Activated naive CD8-positive, alpha-beta T cell treated with anti-CD3 and anti-CD28 coated beads, Interleukin-2, amount 50 U/mL, for 16 hours (primary cell): Measurements from ENCODE around the gene PDGFD.

Experiments used
- DNase-seq: peaks from one replicate; pipeline ENCODE4 v3.0.0-alpha.2; 2020; ENCODE audit warnings: low read depth, low spot score

Gene PDGFD

GRCh38 chr11:104146421-104146820, 17.5 kb downstream of the PDGFD start:
- no peak for DNase-seq

DNA sequence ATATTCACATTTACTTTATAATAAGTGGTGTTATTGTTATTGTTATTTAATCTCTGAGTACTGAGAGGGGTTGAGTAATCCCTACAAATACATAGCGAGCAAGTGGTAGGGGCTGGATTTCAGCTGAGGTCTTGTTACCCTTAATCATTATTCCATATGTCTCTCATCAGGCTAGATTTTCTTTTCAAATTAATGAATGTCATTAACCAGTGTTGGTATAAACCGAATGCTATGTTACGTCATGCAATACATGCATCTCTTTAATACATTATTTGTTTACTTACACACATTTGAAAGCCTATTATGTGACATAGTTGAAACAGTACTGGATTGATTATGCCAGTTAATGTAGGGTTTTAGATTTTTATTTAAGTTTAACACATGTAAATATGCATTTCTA, 18.9 kb downstream of the PDGFD start:
- DNase-seq, result no peak

DNA sequence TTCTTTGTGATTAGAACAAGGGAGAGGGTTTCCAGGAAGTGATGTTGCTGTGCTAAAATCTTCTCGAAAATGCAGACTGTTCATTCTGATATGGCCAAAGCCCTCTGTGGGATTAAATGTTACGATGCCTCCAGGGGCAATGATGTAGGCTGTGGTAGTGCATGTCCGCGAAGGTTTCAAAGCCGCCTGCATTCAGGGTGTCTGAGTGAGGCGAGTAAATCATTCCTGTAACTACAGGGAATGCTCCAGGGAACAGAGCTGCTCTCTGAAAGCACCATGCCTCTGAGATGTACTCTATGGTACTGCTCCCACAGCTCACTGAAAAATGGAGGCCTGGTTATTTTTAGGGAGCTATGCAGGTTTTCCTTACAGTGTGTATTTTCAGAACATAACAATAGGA, 21.2 kb downstream of the PDGFD start:
- no peak for DNase-seq

DNA sequence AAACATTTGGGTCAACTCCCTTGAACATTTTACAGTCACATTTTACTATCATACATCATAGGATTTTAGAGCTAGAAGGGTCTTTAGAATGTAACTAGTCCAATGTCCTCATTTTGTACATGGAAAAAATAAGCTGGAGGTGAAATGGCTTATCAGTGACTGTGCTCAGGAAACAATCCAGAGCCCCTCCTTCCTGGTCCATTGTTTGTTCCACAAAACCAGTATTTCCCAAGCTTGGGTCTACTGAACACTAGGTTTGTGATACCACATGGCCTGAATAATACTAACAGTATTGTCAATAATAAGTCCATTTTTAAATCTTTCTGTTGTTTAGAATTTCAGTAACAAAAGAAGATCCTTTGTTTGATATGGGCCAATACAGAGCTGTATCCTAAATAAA, 27.1 kb downstream of the PDGFD start:
- DNase-seq, result no peak

GRCh38 chr11:104134745-104135144, 29.2 kb downstream of the PDGFD start:
- no peak for DNase-seq

- no peak for DNase-seq
Observed at GRCh38 chr11:104130161-104130560, 33.8 kb downstream of the PDGFD start.

GRCh38 chr11:104129145-104129544, 34.8 kb downstream of the PDGFD start:
- DNase-seq, result no peak

DNA sequence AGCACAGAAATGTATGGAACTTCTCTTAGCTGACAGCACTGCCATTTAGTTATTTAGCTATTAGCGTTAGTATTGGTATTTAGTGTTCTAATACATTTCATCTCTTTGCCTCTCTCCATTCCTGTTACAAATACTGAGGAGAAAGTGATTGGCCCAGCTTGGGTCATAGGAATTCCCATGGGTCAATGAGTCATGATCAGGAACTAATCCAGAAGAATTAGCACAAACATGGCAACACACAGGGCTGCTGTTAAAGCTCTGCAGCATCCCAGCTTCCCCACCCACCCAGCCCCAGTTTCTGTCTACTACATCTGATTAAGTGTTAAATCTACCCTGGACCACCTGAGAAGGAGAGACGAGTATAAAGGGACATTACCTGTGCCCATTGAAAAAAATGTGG, 36.1 kb downstream of the PDGFD start:
- DNase-seq, result no peak

DNA sequence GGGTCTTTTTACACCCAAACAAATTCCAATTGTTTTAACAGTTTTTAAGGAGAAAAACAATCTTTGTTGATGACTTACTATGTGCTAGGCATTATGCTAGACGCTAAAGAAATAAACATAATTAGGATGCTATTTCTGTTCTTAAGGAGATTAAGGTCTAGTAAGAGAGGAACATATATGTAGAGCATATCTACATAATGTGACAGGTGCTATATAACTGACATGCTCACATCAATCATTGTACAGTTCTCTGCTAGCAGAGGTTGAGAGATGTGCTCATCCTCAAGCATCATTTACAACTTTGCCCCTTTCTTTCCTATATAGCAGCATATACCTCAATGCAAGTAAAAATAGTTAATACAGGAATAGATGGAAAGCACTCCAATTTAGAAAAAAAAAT, 37.5 kb downstream of the PDGFD start:
- DNase-seq, result no peak

DNA sequence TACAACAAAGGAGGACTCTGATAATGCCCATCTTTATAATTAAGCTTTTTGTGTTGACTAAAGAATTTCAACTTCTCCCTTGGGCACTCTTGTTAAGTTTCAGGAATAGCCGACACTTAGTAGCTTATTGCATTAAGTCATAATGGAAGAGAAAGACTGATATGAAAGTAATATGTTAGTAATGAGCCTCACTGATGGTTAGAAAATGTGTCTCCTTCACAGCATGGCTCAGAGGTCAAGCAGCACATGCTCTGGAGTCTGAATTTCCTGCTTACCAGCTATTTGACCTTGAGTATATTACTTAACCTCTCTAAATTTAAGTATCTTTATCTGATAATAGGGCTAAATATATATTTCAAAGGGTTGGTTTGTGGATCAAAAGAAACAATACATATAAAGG, 39.0 kb downstream of the PDGFD start:
- no peak for DNase-seq

DNA sequence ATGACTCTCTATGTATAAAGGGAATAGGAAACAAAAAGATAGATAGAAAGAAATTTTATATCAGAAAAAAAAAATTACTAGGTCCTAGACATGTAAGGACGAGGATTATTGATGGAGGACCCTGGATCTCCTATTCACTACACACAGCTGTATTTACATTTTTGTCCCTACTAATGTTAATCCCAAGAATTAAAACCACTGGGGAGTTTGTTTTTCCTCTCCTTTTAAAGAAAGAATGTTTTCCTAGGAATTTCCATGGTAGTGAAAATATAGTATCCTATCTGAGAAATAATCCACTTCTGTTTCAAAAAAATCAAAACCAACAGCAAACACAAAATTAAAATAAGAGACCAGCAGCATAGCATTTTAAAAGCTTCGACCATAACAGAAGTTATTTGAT, 41.1 kb downstream of the PDGFD start:
- no peak for DNase-seq

- no peak for DNase-seq
Observed at GRCh38 chr11:104122011-104122635, 41.8 kb downstream of the PDGFD start.

DNA sequence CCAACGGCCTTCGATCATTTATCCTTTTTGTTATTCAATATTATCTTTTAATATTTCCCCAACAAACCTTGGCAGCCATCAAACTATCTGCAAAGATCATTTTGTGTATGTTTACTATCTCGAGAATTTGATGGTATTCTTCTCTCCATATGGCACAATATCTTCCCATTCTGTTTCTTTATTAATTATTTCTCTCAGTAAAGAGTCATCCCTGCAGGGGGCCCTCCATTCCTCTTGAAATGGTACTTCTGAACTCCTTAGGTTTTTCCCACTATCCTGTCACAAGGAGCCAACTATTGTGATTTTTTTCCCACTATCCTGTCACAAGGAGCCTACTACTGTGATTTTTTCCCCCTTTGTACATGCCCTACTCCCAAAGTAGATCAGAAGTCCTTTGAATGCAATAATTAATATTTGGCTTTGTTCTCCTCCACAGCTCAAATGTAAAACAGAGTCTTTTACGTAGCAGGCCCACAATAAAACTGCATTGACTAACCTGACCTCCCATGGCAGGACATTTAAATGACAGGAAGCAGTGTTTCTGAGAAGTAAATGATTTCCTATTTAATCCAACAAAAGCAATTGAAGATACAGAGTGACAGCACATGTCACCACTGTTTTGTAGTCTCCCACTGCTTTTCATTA, 43.3 kb downstream of the PDGFD start:
- DNase-seq, result no peak

- DNase-seq, result no peak
Observed at GRCh38 chr11:104118105-104118744, 45.7 kb downstream of the PDGFD start.

DNA sequence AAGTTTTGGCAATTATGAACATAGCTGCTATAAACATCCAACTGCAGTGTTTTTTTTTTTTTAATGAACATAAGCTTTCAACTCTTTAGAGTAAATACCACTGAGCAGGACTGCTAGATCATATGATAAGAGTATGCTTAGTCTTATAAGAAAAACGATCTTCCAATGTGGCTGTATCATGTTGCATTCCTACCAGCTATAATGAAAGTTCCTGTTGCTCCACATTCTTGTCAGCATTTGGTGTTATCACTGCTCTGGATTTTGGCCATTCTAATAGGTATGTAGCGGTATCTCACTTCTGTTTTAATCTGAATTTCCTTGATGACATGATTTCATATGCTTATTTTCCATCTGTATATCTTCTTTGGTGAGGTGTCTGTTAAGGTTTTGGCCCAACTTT, 50.4 kb downstream of the PDGFD start:
- no peak for DNase-seq

- no peak for DNase-seq
Observed at GRCh38 chr11:104106136-104106754, 57.7 kb downstream of the PDGFD start.

GRCh38 chr11:104105155-104105554, 58.8 kb downstream of the PDGFD start:
- no peak for DNase-seq

- no peak for DNase-seq
Observed at GRCh38 chr11:104104664-104105063, 59.3 kb downstream of the PDGFD start.

DNA sequence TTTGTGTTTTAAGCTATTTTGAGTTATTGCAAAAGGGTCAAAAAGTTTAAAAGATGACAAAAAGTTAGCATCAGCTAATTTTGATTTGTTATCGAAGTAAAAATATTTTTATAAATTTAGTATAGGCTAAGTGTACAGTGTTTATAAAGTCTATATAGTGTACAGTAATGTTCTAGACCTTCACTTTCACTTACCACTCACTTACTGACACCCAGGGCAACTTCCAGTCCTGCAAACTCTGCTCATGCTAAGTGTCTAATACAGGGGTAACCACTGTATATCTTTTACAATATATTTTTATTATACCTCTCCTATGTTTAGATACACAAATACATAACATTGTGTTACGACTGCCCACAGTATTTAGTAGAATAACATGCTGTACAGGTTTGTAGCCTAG, 59.7 kb downstream of the PDGFD start:
- DNase-seq, result no peak

- DNase-seq, result no peak
Observed at GRCh38 chr11:104098555-104098954, 65.4 kb downstream of the PDGFD start.

DNA sequence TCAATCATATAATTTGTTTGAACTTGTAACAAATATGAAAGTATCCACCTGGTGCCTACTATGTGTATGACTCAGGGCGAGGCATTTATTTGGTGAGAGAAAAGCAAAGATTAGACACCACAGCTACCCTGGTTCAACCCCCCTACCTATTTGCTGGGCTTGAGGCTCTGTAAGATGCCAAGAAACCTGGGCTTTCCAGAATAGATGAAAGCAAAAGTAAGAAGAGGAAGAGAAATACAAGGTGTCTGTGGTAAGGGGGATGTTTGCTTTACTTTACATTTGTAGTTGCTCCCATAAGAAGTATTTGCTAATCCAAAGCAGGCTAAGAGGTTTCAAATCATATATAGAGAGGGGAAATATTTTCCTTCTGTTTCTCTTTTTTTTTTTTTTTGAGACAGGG, 65.8 kb downstream of the PDGFD start:
- DNase-seq, result no peak

DNA sequence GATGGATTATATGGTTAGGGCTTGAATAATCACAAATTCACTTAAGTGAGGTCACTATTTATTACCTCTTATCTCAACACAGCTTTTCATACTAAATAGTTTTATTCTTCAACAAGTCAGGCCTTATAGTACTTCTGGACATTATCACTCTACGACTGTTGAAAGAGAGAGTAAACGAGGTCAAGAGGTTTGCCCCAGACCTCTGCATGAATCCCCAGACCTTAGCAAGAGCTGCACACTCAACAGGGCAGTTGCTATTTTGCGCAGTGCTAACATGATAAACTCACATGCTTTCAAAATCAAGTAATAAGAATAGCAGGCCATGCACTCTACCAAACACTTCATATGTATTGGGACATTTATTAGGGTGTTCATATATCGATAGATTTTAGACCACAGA, 67.0 kb downstream of the PDGFD start:
- no peak for DNase-seq

DNA sequence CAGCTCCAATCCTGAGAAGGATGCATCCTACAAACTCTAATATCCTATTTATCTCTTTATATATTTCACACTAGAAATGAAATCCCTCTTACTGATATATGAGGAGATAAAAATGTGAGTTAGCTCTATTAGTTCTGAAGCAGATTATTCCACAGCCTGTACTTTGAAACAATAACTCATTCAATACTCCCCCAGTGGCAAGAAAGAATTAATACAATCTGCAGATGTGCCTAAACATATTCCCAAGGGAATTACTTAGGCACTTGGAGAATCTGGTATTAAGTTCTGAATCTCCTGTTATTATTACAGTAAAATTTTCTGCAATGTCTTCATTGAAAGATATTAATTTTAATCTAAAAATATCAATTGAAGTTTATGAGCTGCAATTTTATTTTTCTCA, 68.2 kb downstream of the PDGFD start:
- no peak for DNase-seq
